ENCODE data around the gene PTPRM.

PTPRM gene

GRCh38 chr18:7633171-7633570 lies 66.1 kb downstream of the PTPRM start:
- TF ChIP-seq, protein P1, sequence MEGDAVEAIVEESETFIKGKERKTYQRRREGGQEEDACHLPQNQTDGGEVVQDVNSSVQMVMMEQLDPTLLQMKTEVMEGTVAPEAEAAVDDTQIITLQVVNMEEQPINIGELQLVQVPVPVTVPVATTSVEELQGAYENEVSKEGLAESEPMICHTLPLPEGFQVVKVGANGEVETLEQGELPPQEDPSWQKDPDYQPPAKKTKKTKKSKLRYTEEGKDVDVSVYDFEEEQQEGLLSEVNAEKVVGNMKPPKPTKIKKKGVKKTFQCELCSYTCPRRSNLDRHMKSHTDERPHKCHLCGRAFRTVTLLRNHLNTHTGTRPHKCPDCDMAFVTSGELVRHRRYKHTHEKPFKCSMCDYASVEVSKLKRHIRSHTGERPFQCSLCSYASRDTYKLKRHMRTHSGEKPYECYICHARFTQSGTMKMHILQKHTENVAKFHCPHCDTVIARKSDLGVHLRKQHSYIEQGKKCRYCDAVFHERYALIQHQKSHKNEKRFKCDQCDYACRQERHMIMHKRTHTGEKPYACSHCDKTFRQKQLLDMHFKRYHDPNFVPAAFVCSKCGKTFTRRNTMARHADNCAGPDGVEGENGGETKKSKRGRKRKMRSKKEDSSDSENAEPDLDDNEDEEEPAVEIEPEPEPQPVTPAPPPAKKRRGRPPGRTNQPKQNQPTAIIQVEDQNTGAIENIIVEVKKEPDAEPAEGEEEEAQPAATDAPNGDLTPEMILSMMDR (conservative IDR thresholded peaks at IDR 0.05; ENCODE audit: low read depth, low read length): no peak
- H3K4me3 ChIP-seq (ENCODE audit: low read length): no peak overlapping the region
- DNase-seq (ENCODE audit: low read depth): no peak

DNA sequence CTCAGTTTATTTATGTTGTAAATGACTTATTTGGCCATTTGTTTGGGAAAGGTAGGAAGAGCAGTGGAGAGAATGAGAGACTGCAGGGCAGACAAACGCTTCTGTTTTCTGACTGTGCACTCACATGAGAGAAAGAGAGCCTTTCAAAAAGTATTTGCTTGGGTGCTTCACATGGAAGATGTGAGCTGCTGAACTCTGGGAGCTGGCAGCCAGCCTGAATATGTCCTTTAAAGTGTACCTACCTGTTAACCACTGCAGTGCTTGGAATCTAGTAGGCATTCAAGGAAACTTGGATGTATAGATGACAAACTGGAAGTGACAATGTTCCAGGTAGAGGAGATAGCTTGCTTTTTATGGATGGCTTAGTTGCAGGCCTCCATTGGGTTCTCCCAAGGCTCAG lies 68.8 kb downstream of the PTPRM start:
- no peak for DNase-seq (ENCODE audit: low read depth)
- TF ChIP-seq, protein P1 (conservative IDR thresholded peaks at IDR 0.05; ENCODE audit: low read depth, low read length): no peak
- H3K4me3 ChIP-seq (ENCODE audit: low read length): no peak overlapping the region

DNA sequence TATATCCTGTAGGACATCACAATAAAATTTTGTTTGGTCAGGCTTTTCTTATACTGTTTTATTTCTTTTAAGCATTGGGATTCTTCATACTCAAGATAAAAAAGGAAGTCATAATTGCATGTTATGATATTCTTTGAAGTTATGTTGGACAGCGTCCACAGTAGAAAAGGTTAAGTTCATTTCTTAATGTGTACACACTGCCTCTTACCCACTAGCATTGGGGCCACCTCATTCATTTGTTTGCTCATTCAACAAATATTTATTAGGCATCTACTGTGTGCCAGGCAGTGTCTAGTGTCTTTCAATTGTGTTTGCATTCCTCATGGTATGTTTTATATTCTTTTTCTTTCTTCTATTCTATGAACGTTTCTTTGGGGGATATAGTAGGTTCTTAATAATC lies 70.2 kb downstream of the PTPRM start:
- DNase-seq (ENCODE audit: low read depth): peak; percentile 47
- no peak overlapping the region for H3K4me3 ChIP-seq (ENCODE audit: low read length)
- TF ChIP-seq, protein P1 (conservative IDR thresholded peaks at IDR 0.05; ENCODE audit: low read depth, low read length): no peak

GRCh38 chr18:7638321-7638720 lies 71.2 kb downstream of the PTPRM start:
- no peak for DNase-seq (ENCODE audit: low read depth)
- no peak overlapping the region for H3K4me3 ChIP-seq (ENCODE audit: low read length)
- TF ChIP-seq, protein P1 (conservative IDR thresholded peaks at IDR 0.05; ENCODE audit: low read depth, low read length): no peak

GRCh38 chr18:7641813-7642212 lies 74.7 kb downstream of the PTPRM start:
- TF ChIP-seq, protein P1 (conservative IDR thresholded peaks at IDR 0.05; ENCODE audit: low read depth, low read length): no peak
- no peak for DNase-seq (ENCODE audit: low read depth)

GRCh38 chr18:7642331-7642890 lies 75.3 kb downstream of the PTPRM start:
- H3K4me3 ChIP-seq (ENCODE audit: low read length): no peak overlapping the region
- no peak for DNase-seq (ENCODE audit: low read depth)
- TF ChIP-seq, protein P1 (conservative IDR thresholded peaks at IDR 0.05; ENCODE audit: low read depth, low read length): no peak

More at GRCh38 chr18:7641813-7642212, 74.7 kb downstream of the PTPRM start:
- no peak overlapping the region for H3K4me3 ChIP-seq (ENCODE audit: low read length)

DNA sequence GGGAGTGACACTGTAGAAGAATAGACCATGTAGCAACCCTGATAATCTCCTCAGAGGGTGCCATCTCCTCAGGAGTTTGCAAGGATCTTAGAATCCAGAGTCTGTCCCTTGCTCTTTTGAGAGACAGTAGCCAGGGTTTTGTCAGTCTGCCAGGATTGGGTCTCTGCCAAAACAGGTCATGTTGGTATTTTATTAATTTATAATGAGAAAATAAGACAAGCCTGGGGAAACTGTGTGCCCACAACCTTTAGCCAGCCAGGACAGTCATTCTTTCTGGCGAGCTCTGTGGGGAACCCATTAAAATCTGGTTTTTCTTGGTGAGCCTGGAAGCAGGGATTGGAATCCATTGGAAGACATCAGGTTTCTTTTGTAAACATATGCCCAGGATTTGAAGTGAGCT lies 78.6 kb downstream of the PTPRM start:
- DNase-seq (ENCODE audit: low read depth): peak; percentile 13
- TF ChIP-seq, protein P1 (conservative IDR thresholded peaks at IDR 0.05; ENCODE audit: low read depth, low read length): no peak
- H3K4me3 ChIP-seq (ENCODE audit: low read length): no peak overlapping the region
